A549 (cell line): ENCODE results near the gene QSOX1.

ENCODE experiments used
- CTCF ChIP-seq: fragments of >200 bp; sonication (Bioruptor Twin); formaldehyde crosslinking; IDR thresholded peaks from 3 replicates; pipeline ENCODE4 v1.5.1; 2016
- KDM1A ChIP-seq: fragments of 200-600 bp; sonication (generic); IDR thresholded peaks from 2 replicates; pipeline ENCODE4 v1.6.1; 2016; ENCODE audit warnings: low read depth, mild to moderate bottlenecking

- TF ChIP-seq KDM1A: no peak
- no peak for TF ChIP-seq CTCF
These were observed 40.0 kb downstream of the QSOX1 start for GRCh38 chr1:180194546-180195207.
